Measurements from ENCODE around the gene LAPTM5.

Gene LAPTM5

DNA sequence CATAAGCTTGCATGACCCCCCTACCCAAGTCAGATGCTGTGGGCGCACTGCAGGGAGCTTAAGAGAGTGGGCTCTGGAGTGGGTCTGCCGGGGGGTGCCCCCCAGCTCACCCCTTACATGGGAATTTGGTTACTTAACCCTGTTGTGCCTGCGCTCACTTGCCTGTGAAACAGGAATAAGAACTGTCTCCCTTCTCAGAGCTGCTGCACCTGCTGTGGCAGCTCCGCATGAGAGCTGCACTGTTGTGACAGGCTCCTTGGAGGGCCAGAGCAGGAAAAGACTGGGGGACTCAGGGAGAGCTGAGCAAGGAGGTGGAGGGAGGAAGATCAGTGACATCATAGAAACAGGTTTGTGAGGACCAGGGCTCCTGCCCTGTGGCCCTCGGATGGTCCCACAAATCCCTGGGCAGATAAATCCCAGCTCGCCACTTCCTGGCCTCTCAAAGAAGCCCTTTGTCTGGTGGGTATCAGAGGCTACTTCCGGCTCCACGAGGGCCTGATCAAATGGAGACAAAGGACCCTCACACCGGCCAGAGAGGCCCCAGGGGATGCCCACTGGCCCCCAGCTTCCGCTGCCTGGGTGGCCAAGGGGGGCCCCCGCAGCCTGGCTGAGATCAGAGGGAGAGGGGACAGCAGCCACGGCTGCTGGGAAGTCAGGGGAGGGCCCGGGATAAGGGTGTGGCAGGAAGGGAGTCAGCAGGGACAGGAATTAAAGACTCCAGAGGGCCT lies 28.9 kb upstream of the LAPTM5 start:
- DNase-seq = no peak

DNA sequence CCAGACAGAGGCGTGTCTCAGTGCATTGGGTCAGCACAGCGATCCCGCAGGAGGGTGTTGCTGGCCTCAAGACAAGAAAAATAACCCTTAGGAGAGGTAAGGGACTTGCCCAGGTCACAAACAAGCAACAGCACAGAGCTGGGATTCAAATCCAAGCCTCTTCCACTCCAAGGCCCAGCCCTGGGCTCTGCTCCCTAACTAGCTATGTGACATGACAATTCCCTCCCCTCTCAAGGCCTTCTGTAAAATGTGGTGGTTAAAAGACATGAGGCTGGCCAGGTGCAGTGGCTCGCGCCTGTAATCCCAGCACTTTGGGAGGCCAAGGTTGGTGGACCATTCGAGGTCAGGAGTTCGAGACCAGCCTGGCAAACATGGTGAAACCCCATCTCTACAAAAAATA lies 28.1 kb upstream of the LAPTM5 start:
- no peak for DNase-seq

DNA sequence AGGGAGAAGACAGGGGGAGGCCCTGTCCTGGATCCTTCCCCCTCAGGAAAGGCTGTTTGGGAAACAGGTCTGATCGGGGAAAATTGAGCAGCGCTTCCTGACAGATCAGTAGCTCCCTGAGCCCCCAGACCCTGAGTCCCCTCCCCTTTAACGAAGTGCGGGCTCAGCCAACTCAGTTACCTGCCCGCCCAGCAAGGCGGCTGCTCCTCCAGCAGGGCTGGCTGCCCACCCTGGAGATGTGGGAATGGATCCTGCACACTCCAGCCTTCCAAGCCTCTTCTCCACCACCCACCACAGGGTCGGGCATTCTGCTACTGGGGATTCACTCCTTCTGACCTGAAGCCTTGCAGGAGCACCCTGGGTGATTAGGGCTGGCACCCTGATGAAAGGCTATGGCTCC lies 27.6 kb upstream of the LAPTM5 start:
- DNase-seq = no peak

DNA sequence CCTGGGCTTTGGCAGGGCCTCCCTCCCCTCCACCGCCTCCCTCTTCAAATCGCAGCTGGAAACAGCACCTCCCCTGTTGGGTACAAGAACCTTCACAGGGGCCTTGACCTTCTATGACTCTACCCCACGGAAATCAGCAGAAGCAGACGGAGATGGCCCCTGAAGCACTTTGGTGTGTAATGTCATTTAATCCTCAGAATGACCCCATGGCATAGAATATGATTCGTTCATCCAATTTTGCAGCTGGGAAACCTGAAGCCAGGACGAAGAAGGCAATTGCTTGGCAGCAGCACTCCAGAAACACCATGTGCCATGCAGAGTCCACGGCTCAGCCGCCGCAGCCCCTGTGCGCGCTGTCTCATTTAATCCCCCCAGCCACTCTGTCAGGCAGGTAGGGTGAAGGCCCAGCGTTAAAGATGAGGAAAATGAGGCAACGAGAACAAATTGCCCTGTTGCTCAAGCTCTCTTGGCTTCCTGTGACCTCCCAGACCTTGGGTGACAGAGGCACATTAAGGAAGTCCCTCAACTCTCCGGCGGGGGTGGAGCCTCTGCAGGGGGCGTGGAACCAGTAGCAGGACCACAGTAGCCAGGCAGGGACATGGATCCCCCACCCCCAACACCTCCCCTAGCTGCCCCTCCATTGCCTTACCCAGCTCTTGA lies 25.8 kb upstream of the LAPTM5 start:
- DNase-seq = no peak

DNA sequence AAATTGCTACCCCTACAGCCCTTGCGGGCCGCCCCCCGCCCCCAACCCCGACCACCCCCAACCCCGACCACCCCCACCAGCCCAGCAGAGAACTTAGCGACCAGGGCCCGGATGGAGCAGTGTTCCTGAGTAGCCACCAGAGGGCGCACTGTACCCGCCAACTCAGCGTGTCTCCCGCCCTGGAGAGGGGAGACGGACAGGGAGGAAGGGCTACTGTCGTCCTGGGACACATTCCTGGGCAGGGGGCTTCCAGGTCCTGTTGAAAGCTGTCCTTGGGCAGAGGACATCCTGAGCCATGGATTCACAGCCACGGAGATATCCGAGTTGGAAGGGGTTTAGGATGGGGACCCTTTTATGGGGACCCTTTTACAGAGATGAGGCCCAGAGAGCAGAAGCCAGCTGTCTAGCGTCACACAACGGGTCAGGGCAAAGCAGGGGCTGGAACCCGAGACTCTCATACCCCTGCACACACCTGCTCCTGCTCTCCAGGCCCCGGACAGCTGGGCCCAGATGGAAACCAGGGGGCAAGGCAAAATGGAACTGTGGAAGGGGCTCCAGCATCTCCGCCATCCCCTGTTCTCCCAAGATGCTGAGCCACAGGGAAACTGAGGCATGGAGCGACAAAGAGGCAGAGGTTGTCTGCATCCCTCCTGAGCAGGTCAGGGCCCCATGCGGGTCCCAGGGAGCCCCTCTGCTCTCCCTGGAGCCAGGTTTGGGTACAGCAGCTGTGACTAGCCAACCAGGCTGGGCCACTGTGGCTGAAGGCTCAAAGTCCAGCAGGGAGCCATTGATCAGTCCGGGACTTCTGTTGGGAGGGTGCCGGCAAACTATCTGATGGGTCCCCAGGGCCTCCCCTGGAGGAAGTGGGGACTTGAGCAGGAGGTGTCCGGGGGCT lies 25.0 kb upstream of the LAPTM5 start:
- peak; percentile 78 for DNase-seq

DNA sequence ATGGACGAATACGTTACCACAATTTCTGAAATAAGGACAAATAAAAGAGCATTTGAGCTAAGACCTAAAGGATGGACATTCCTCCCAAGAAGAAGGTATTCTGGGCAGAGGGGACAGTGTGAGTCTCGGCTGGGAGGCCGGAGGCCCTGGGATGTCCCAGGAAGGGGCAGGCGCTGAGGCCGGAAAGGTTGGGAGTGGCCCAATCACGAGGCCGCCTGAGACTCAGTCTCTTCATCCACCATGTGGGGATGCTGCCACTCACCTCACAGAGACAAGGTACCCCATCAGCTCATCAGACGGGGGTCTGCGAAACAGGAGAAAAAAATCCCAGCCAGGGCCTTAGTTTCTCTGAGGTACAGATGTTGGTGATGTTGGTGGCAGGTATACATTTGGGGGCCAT lies 24.3 kb upstream of the LAPTM5 start:
- no peak for DNase-seq

DNA sequence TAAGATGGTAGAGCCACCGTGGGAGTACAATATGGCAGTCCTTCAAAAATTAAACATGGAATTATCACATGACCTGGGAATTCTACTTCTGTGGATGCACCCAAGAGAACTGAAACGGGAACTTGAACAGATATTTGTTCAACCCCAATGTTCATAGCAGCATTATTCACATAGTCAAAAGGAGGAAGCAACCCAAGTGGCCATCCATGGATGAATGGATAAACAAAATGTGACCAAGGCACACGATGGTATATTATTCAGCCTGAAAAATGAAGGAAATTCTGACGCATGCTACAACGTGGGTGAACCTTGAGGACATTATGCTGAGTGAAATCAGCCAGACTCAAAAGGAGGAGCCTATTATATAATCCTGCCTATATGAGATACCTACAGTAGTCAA lies 22.8 kb upstream of the LAPTM5 start:
- no peak for DNase-seq

DNA sequence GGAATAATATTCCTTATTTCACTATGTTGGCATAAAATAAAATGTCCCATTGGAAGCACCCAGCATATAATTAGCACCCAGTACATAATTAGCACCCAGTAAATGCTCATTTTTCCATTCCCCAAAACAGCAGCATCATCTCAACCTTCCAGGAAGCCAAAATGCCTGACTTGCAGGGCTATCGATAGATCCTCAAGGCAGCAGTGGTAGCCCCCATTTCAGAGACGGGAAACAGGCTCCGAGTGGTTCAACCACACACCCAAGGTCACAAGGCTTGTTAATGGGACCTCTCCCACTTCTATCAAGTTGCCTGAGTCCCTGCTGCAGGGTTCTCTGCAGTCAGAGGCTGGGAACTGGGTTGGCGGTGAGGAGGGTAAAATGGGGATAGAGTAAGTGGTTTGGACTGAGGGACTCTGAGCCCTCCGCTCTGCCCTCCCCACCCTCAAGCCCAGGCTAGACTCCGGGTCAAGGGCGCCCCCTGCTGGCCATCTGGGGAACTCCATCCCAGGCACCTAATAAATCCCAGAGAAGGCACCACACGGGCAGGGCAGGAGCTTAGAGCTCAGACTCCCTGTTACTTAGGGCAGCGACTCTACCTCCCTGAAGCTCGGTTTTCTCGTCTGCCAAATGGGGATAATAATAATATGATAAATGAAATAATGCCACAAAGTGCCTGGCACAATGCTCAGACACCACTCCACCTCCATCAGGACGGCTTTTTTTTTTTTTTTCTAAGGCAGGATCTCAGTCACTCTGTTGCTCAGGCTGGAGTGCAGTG lies 21.9 kb upstream of the LAPTM5 start:
- DNase-seq = peak; percentile 95

DNA sequence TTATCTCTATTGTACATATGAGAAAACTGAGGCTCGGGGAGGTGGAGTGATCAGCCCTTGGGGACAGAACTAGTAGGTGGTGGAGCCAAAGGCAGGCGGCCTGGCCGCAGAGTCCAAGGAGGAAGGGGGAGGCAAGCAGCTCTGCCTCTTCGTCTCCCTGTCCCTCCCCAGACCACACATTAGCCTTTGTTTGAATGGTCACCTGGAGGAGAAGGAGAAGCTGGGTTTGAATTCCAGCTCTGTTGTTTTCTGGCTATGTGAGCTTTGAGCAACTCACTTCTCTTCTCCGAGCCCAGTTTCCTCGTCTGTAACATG lies 21.4 kb upstream of the LAPTM5 start:
- no peak for DNase-seq

DNA sequence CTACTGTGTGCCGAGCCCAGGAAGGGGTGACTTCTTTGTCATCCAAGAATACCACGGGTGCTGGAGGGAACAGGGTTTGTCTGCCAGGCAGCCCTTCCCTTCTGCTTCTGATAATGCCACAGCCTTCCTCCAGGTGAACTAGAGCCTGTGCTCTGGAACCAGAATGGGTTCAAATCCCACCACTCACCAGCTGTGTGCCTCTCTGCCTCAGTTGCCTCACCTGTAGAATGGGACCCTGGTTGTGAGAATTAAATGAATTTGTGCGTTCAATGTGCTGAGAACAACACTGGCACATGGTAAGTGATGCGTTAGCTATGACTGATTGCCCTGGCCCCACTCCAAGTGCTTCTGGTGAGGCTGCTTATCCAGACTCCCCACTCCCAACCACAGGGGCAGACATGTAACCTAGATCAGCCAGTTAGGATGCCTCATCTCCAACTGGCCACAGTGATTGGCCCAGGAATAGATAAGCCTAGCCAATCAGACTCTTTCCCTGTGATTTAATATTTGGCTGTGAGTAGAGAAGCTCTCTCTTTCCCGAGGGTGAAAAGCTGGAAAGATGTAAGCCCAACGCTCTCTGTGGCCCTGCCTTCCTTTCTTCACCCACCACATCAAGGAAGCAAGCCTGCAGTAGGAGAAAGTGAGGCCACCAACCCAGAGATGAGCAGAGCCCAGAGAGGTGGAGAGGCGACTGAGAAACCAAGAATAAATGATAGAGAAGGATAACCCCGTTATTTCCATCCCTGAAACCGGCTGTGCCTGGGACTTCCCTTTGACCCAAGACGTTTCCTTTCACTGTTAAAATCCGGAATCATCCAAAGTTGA lies 20.8 kb upstream of the LAPTM5 start:
- DNase-seq = no peak

DNA sequence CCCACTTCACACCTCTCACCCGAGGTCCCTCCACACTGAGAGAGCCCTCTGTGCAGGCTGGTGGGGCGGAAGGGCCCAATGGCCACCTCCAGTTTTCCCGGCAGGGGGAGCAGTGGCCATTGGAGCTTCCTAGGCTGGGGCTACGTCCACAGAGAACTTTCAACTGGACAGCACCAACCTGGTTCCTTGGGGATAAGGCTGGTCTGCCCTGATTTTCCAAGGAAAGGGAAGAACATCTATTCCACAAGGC lies 20.3 kb upstream of the LAPTM5 start:
- no peak for DNase-seq

DNA sequence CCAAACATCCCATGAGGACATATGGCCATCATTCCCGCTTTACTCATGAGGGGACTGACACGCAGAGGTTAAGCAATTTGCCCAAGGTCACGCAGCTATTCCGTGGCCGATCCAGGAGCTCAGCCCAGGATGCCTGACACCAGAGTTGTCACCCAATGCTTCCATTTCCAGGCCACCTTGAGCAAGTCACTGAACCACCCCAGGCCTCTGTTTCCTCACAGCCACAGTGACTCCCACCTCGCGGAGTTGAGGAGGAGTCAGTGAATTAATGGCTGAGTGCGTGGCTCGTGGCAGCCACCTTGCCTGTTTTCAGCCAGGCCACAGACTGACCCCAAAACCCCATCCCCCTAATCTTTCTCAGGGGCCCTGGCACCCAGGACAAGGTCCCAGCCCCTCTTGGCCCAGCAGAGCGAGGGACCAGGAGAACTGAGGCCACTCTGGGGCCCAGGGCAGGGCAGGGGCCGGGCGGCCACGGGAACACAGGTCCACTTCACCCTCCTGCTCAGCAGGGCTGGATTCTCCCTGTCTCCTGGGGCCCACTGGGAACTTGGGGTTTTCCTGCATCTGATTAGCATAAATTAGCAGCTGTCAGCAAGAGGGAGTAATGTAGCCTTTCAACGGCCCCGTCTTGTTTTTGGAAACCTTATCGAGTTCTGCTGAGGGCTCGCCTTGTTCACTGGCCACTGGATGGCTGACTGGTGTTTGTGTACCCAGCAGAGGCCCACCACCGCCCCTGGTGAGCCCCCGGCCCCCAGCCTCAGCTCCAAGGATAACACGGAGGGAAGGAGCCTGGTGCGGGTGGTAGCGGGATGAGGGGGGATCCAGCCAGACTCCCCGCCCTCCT lies 19.7 kb upstream of the LAPTM5 start:
- no peak for DNase-seq

DNA sequence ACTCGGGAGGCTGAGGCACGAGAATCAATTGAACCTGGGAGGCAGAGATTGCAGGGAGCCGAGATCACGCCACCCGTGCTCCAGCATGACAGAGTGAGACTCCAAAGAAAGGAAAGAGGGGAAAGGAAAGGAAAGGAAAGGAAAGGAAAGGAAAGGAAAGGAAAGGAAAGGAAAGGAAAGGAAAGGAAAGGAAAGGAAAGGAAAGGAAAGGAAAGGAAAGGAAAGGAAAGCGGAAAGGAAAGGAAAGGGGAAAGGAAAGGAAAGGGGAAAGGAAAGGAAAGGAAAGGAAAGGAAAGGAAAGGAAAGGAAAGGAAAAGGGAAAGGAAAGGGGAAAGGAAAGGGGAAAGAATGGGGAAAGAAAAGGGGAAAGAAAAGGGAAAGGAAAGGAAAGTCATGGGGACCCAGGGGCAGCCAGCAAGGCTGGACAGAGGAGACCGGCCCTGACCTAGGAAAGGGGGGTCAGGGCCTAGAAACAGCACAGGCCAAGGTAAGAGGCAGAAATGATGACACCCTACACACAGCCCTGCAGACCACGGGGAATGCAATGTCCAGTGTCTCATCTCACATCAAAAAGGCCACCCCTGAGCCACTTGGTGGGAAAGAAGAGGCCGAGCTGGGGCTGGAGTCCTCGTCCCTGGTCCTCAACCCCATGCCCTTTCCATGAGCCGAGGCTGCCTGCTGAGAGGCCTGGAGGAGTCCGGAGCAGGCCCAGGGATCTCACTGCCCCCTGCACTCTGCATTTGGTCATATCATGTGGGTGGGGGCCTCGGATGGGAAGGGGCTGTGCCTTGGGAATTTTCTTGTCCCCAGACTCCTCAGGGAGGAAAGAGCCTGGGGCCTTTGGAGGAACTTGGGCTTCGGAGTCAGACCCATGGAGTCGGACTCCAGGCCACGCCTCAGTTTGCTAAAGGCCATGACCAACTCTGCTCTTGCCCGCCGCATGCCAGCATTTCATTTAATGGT lies 18.8 kb upstream of the LAPTM5 start:
- DNase-seq = no peak

DNA sequence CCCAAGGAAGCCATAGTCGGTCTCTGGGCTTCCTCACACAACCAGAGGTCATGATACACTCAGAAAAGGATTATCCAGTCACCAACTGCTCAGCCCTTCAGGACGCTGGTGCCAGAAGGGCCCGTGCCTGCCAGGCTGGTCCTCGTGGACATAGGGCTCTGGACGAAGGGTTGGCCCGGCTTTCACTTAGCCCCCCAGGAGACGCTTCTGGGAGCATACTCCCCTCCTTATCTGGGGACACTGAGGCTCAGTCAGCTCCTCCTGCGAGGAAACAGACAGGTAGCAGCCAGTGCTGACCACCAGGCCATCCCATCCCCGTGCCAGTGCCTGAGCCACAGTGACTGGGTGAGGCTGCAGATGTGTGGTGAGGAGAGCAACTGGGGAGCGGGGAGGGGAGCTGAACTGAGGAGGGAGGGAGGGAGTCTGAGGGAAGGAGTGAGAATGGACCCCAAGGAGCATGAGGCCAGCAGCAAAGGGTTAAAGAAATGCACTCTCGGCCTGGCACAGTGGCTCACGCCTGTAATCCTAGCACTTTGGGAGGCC lies 17.9 kb upstream of the LAPTM5 start:
- no peak for DNase-seq

DNA sequence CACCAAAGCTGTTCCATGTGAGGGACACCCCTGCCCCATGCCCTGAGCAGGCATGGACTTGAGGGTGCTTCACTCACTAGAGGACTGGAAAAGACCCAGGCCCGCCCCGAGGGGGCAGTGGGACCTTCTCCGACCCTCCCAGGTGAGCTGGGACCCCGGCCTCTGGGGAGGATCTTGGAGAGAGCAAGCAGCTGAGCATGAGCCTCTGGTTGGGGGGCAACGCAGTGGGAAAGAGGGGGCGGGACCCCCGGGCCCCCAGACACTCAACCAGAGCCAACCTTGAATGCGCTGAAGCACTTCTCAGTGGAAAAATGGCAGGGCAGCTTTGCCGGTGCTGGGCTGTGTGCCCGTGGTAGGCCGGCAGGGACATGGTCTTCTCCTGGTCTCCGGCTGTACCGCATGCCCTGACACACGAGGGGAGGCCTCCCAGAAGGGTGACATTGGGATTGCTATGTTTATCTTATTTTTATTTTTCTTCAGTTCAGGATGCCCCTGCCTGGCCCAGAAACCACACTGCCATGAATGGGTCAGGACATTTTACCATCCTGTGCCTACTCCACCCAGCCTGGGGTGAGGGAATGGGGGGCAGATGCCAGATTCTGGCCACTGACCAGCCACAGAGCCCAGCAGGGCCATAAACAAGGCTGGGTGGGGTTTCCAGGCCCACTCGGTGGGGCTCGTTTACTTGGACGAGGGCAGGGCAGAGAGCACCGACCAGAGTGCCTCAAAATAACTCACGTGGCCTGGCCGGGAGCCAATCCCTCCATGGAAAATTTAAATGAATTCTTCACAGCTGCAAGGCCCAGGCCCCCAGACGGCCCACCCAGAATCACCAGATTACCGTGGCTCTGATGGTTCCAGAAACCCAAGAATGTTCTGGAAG lies 17.2 kb upstream of the LAPTM5 start:
- no peak for DNase-seq

DNA sequence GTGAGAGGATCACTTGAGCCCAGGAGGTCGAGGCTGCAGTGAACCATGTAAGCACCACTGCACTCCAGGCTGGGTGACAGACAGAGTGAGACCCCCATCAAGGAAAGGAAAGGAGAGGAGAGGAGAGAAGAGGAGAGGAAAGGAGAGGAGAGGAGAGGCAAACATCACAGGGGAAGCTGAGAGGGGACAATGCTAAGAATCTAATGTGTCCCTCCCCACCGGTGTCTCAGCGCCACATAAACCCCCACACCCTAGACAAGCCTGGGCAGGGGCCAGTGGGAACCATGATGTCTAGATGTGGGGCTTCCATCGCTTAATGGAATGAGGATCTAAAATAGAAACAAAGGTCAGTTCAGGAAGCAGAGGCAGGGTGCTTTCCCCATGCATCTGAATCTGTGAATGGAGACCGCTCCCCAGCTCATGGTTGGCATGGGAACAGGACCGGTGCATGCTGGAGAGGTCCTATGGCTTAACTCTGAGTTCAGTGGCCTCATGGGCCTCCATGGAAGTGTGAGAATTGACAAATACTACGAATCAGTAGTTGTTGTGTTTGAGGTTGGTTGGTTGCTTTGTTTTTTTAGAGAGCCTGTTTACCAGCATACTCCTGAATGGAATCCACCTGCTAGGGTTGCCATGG lies 16.3 kb upstream of the LAPTM5 start:
- DNase-seq = no peak

DNA sequence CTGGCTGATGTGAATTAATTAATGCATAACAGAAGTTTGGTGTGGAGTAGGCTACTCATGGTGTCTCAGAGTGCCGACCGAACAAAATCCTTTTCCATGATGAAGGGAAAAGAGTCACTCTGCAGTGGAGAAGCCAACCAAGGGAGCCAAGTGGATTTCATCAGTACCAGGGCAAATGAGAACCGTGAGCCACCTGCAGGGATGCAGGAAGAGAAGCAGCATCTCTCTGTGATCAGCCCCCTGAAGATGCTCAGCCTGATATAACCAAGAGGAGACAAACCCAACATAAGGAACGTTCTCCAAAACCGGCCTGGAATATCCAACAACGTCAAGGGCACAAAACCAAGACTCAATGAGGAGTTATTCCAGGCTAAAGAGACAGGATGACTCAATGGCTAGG lies 13.4 kb upstream of the LAPTM5 start:
- DNase-seq = no peak

DNA sequence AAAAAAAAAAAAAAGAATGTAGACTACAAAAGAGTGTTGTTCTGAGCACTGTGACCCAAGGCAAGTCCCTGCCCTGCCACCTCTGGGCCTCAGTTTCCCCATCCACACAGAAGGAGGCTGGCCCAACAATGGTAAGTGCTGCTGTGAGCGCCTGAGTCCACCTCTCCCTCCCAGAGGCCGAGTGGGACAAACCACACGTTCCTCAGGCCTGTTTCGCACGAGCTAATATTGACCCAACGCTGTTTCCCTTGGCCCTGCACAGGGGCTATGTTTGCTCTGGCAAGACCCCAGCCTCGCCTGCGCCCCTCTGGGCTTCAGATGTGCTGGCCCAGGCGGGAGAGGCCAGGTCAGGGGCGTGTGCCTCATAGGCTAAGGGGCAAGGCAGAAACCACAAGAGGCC lies 12.6 kb upstream of the LAPTM5 start:
- DNase-seq = no peak
